Left ventricle myocardium inferior (tissue), 1 donor: ENCODE measurements around the gene ACADSB. TPM values are rescaled to one million over a fixed set of nuclear protein-coding genes. Genes with fewer than 3 reads are reported as not detected.
A peak's percentile ranks its signal among the peaks of the same experiment; 100 is the strongest.

Source experiments
- DNase-seq: peaks from one replicate; pipeline ENCODE4 v3.0.0-alpha.2; 2020
- H3K27ac ChIP-seq: fragments of 200-600 bp; replicated peaks from 2 replicates; pipeline ENCODE4 v1.8.0; 2021
- H3K27me3 ChIP-seq: fragments of 200-600 bp; 2 replicates; pipeline ENCODE4 v1.8.0; 2021; ENCODE audit warnings: low read depth
- H3K36me3 ChIP-seq: fragments of 200-600 bp; 2 replicates; pipeline ENCODE4 v1.8.0; 2021
- H3K4me1 ChIP-seq: fragments of 200-600 bp; 2 replicates; pipeline ENCODE4 v1.8.0; 2021
- H3K4me3 ChIP-seq: fragments of 200-600 bp; 2 replicates; pipeline ENCODE4 v1.8.0; 2021; ENCODE audit warnings: mild to moderate bottlenecking, moderate library complexity
- H3K9me3 ChIP-seq: fragments of 200-600 bp; replicated peaks from 2 replicates; pipeline ENCODE4 v1.8.0; 2021
- intact Hi-C: fragments of 100-400 bp; cut with micrococcal nuclease; formaldehyde crosslinking; loops from one replicate; pipeline ENCODE4 v1.11.0; 2022
- total RNA-seq: library from RNA; stranded (reverse); fragmentation: NEBNext Ultra II Directional; extraction: Animal tissue kit (Norgen Biotek cat#: 25700); gene quantifications from one replicate; pipeline ENCODE4 v1.2.1, GENCODE V29; 2021
- TF ChIP-seq, protein P1 (sequence below): fragments of 200-600 bp; IDR thresholded peaks from 2 replicates; pipeline ENCODE4 v1.8.0; 2021; ENCODE audit warnings: antibody characterized with exemption, mild to moderate bottlenecking, borderline replicate concordance
- donor health status: DM: no; HTN: yes; CAD: no; lungs with severe emphysema.

Gene ACADSB
- total RNA-seq, 1 donor from 2014 or later: 109 TPM

DNA sequence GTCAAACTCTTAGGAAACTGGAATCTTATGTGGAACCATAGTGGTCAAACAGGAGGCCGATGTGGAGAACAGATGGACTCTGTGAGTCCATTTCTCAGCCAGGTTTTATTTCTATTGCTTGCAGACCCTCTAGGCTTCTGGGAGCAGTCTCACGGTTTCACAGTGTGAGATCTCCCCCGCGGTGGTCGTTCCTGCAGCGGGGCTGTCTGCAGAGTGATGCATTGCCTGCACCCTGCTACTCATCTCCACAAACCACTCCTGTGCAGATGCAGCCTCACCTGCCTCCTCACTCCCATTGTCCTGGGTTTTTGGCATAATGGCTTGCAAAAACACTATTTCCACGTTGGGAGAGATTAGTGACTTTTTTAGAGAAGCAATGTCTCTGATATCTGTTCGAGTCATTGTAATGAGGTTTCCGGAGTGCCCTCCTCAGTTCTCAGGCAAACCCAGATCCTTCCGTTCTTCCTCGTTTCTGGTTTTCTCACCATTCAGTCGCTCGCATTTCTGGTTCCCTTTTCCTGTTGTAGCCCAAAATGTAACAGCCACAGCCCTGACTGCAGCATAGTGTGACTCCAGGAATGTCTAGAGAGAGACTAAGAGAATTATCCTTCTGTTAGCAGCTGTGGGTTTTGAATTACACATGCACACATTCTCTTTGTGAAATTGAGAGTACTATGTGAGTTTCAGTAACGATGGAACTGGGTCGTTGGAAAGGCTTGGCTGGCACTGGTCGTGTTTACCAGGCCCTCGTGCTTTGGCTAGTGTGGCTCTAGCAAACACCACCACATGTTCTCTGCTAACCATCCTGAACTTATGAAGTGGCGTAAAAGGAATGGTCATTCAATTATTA lies 30.2 kb downstream of the ACADSB start:
- DNase-seq: no peak
- Histone ChIP-seq H3K4me3 (no peak overlapping the region), H3K4me1 (no peaks in the 10 kb centered on the region), H3K36me3 (peaks cover 55% of the 10 kb centered on the region), H3K27me3 (no peaks in the 10 kb centered on the region), H3K27ac (no peak overlapping the region), H3K9me3 (no peaks in the 10 kb centered on the region)
- TF ChIP-seq, protein P1, sequence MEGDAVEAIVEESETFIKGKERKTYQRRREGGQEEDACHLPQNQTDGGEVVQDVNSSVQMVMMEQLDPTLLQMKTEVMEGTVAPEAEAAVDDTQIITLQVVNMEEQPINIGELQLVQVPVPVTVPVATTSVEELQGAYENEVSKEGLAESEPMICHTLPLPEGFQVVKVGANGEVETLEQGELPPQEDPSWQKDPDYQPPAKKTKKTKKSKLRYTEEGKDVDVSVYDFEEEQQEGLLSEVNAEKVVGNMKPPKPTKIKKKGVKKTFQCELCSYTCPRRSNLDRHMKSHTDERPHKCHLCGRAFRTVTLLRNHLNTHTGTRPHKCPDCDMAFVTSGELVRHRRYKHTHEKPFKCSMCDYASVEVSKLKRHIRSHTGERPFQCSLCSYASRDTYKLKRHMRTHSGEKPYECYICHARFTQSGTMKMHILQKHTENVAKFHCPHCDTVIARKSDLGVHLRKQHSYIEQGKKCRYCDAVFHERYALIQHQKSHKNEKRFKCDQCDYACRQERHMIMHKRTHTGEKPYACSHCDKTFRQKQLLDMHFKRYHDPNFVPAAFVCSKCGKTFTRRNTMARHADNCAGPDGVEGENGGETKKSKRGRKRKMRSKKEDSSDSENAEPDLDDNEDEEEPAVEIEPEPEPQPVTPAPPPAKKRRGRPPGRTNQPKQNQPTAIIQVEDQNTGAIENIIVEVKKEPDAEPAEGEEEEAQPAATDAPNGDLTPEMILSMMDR: no peak
- intact Hi-C loops: no loop called here

DNA sequence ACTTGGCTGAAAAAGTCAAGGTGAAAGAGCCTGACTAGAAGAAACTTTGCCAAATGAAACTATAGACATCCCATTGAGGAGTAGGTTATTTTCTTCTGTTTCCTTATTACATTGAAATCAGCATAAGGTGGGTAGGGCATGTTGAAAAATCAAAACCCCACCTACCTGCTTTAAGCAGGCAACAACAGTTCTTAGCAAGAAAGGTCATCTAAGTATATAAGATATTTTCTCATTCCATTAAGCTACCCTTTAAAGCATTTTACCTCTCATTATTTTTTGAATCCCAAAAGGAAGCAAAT lies 30.8 kb downstream of the ACADSB start:
- H3K9me3 ChIP-seq: no peaks in the 10 kb centered on the region
- H3K27me3 ChIP-seq: no peaks in the 10 kb centered on the region
- no peak for DNase-seq
- intact Hi-C loops: no loop called here
- TF ChIP-seq, protein P1: no peak
- no peaks in the 10 kb centered on the region for H3K4me1 ChIP-seq
- no peak overlapping the region for H3K27ac ChIP-seq
- H3K4me3 ChIP-seq: no peak overlapping the region
- H3K36me3 ChIP-seq: peaks cover 57% of the 10 kb centered on the region

DNA sequence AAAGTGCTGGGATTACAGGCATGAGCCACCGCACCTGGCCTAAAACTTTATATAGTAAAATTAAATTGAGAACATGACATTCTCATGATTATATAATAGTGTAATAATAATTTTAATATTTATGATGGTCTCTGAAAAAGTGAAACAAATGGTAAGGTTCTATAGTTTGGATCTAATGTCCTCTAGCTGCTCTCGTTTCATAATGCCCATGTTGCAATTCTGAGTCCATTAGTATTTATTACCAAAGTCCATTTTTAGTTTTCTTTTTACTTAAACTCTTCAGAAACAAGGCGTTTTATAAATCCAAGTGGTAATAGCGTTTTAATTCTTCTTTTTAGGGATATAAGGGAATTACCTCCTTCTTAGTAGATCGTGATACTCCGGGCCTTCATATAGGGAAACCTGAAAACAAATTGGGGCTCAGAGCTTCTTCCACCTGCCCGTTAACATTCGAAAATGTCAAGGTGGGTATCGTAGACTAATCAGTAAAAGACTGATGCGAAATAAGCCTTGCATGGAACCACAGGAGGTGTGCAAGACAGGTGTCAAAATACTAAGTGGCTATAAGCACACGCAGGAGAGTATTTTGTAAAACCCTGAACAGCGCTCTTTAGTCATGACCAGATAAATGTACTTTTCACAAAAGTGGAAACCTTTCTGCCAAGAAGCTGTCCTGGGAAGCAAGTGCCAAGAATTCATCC lies 34.1 kb downstream of the ACADSB start:
- H3K9me3 ChIP-seq: no peaks in the 10 kb centered on the region
- H3K4me1 ChIP-seq: no peaks in the 10 kb centered on the region
- H3K4me3 ChIP-seq: no peak overlapping the region
- peaks cover 55% of the 10 kb centered on the region for H3K36me3 ChIP-seq
- no peak for DNase-seq
- TF ChIP-seq, protein P1: no peak
- intact Hi-C loops: loop anchor here (10.0 kb wide), 1 partner anchor 512 kb away; no protein-coding TSS in a partner anchor
- H3K27me3 ChIP-seq: no peaks in the 10 kb centered on the region
- no peak overlapping the region for H3K27ac ChIP-seq

DNA sequence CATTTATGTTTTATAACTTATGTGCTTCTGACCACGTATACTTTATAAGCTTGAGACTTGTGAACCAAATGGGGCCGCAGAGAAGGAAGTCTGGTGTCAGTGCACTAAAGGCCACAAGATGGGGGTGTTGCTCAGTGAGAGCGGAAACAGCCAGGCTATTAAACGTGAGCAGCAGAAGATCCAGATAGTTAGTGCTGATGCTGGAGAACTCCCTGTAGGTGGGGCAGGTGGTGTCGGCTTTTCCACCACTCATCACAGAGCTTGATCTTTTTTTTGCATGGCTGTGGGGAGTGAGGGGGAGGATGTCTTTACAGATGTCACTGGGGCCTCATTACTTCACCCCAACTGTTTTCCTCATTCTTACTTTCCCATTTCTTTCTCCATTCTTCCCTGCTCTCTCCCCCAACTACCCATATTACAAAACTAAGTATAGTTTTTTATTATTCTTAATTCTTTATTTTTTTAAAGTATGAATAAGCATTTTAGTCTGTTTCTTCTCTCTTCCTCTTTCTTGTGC lies 34.7 kb downstream of the ACADSB start:
- Histone ChIP-seq H3K4me1 (no peaks in the 10 kb centered on the region), H3K4me3 (no peak overlapping the region), H3K27ac (no peak overlapping the region), H3K36me3 (peaks cover 59% of the 10 kb centered on the region), H3K9me3 (no peaks in the 10 kb centered on the region), H3K27me3 (no peaks in the 10 kb centered on the region)
- intact Hi-C loops: loop anchor here (10.0 kb wide), 1 partner anchor 511 kb away; no protein-coding TSS in a partner anchor
- no peak for DNase-seq
- TF ChIP-seq, protein P1: peak; percentile 66

DNA sequence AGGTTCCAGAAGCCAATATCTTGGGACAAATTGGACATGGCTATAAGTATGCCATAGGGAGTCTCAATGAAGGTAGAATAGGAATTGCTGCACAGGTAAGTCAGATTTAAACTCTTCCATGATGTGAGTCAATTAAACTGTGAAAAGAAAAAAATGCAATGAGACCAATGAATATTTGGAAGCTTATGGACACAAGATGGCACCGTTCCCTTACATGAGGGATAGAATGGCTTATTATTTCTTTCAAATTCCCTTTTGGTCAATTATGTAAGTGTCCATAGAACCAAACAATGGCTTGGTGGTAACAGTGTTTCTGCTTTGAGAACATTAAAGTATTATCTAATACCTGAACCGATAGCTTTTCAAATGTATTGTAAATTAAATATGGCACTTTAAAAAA lies 35.6 kb downstream of the ACADSB start:
- no peaks in the 10 kb centered on the region for H3K9me3 ChIP-seq
- no peak overlapping the region for H3K27ac ChIP-seq
- H3K4me3 ChIP-seq: no peak overlapping the region
- TF ChIP-seq, protein P1: no peak
- intact Hi-C loops: loop anchor here (10.0 kb wide), 1 partner anchor 510 kb away; no protein-coding TSS in a partner anchor
- H3K27me3 ChIP-seq: no peaks in the 10 kb centered on the region
- DNase-seq: no peak
- H3K36me3 ChIP-seq: peaks cover 67% of the 10 kb centered on the region
- H3K4me1 ChIP-seq: no peaks in the 10 kb centered on the region
